HL-60 (cell line): Measurements from ENCODE around the gene EBF3.

Experiments
- CTCF ChIP-seq: IDR thresholded peaks from one replicate; pipeline ENCODE4 v1.5.1; 2011; ENCODE audit warnings: low read length, control low read depth, inconsistent platforms; ENCODE audit not compliant: insufficient read depth
- POLR2AphosphoS5 ChIP-seq: IDR thresholded peaks from 2 replicates; pipeline ENCODE4 v1.6.1; 2012; ENCODE audit warnings: low read depth
- REST ChIP-seq: IDR thresholded peaks from 2 replicates; pipeline ENCODE4 v1.6.1; 2012; ENCODE audit warnings: low read depth; ENCODE audit not compliant: insufficient replicate concordance

- TF ChIP-seq CTCF = no peak
- TF ChIP-seq POLR2AphosphoS5 = no peak
- TF ChIP-seq REST = no peak
These were observed 14.7 kb downstream of the EBF3 start for GRCh38 chr10:129949411-129949810.
